Measurements from ENCODE around the gene WDR18.

WDR18 gene

GRCh38 chr19:942133-942645 lies 42.0 kb upstream of the WDR18 start:
- H3K9ac ChIP-seq (ENCODE audit: low read length), result no peak overlapping the region
- H3K9me3 ChIP-seq (ENCODE audit: control insufficient read depth, low read length), result no peaks in the 10 kb centered on the region
- H3K27me3 ChIP-seq (replicated peaks; ENCODE audit: control insufficient read depth, insufficient read depth, low read length), result no peaks in the 10 kb centered on the region
- no peak for DNase-seq (ENCODE audit: low read depth)
- no peak overlapping the region for H3K4me3 ChIP-seq (ENCODE audit: low read length)
- H3K36me3 ChIP-seq (ENCODE audit: control insufficient read depth, insufficient read depth, low read length, severe bottlenecking), result peaks cover 32% of the 10 kb centered on the region
- H3K4me1 ChIP-seq (ENCODE audit: control insufficient read depth, insufficient read depth, low read length), result peaks cover 7% of the 10 kb centered on the region

GRCh38 chr19:943551-944170 lies 40.5 kb upstream of the WDR18 start:
- H3K9ac ChIP-seq (ENCODE audit: low read length), result no peak overlapping the region
- H3K36me3 ChIP-seq (ENCODE audit: control insufficient read depth, insufficient read depth, low read length, severe bottlenecking), result peaks cover 30% of the 10 kb centered on the region
- H3K4me1 ChIP-seq (ENCODE audit: control insufficient read depth, insufficient read depth, low read length), result peaks cover 7% of the 10 kb centered on the region
- no peaks in the 10 kb centered on the region for H3K27me3 ChIP-seq (replicated peaks; ENCODE audit: control insufficient read depth, insufficient read depth, low read length)
- no peaks in the 10 kb centered on the region for H3K9me3 ChIP-seq (ENCODE audit: control insufficient read depth, low read length)
- DNase-seq (ENCODE audit: low read depth), result no peak
- no peak overlapping the region for H3K4me3 ChIP-seq (ENCODE audit: low read length)

GRCh38 chr19:944171-944567 lies 40.0 kb upstream of the WDR18 start:
- no peaks in the 10 kb centered on the region for H3K9me3 ChIP-seq (ENCODE audit: control insufficient read depth, low read length)
- peaks cover 30% of the 10 kb centered on the region for H3K36me3 ChIP-seq (ENCODE audit: control insufficient read depth, insufficient read depth, low read length, severe bottlenecking)
- H3K4me3 ChIP-seq (ENCODE audit: low read length), result no peak overlapping the region
- H3K4me1 ChIP-seq (ENCODE audit: control insufficient read depth, insufficient read depth, low read length), result peaks cover 7% of the 10 kb centered on the region
- no peaks in the 10 kb centered on the region for H3K27me3 ChIP-seq (replicated peaks; ENCODE audit: control insufficient read depth, insufficient read depth, low read length)
- H3K9ac ChIP-seq (ENCODE audit: low read length), result no peak overlapping the region
- DNase-seq (ENCODE audit: low read depth), result no peak

DNA sequence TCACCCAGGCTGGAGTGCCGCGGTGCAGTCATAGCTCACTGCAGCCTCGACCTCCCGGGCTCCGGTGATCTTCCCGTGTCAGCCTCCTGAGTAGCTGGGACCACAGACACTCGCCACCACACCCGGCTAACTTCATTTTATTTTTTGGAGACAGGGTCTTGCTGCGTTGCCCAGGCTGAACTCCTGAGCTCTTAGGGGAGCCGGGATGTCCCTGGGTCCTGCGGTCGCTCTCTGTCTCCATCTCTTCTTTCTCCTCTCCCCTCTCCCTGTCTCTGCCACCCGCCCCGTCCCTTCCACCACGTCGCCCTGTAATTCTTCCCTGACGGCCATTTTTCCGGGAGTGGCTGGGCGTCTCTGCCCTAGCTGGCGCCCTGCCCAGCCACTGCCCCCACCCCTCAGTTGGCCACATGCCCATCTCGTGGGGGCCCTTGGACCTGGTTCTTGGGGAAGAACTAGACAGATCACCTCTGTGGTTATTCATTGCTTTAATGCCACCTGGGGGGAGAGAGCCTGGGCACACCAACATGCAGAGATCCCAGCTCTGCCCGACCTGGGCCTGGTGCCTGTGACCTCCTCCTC lies 39.4 kb upstream of the WDR18 start:
- no peak overlapping the region for H3K9ac ChIP-seq (ENCODE audit: low read length)

GRCh38 chr19:945401-946252 lies 38.5 kb upstream of the WDR18 start:
- no peak overlapping the region for H3K9ac ChIP-seq (ENCODE audit: low read length)
- no peaks in the 10 kb centered on the region for H3K27me3 ChIP-seq (replicated peaks; ENCODE audit: control insufficient read depth, insufficient read depth, low read length)
- no peak overlapping the region for H3K4me3 ChIP-seq (ENCODE audit: low read length)
- H3K36me3 ChIP-seq (ENCODE audit: control insufficient read depth, insufficient read depth, low read length, severe bottlenecking), result peaks cover 24% of the 10 kb centered on the region
- H3K9me3 ChIP-seq (ENCODE audit: control insufficient read depth, low read length), result no peaks in the 10 kb centered on the region
- no peak for DNase-seq (ENCODE audit: low read depth)
- H3K4me1 ChIP-seq (ENCODE audit: control insufficient read depth, insufficient read depth, low read length), result peaks cover 7% of the 10 kb centered on the region

More for the DNA sequence above, 39.4 kb upstream of the WDR18 start:
- peaks cover 25% of the 10 kb centered on the region for H3K36me3 ChIP-seq (ENCODE audit: control insufficient read depth, insufficient read depth, low read length, severe bottlenecking)
- peaks cover 7% of the 10 kb centered on the region for H3K4me1 ChIP-seq (ENCODE audit: control insufficient read depth, insufficient read depth, low read length)
- DNase-seq (ENCODE audit: low read depth), result no peak
- no peaks in the 10 kb centered on the region for H3K27me3 ChIP-seq (replicated peaks; ENCODE audit: control insufficient read depth, insufficient read depth, low read length)
- H3K4me3 ChIP-seq (ENCODE audit: low read length), result no peak overlapping the region
- no peaks in the 10 kb centered on the region for H3K9me3 ChIP-seq (ENCODE audit: control insufficient read depth, low read length)

DNA sequence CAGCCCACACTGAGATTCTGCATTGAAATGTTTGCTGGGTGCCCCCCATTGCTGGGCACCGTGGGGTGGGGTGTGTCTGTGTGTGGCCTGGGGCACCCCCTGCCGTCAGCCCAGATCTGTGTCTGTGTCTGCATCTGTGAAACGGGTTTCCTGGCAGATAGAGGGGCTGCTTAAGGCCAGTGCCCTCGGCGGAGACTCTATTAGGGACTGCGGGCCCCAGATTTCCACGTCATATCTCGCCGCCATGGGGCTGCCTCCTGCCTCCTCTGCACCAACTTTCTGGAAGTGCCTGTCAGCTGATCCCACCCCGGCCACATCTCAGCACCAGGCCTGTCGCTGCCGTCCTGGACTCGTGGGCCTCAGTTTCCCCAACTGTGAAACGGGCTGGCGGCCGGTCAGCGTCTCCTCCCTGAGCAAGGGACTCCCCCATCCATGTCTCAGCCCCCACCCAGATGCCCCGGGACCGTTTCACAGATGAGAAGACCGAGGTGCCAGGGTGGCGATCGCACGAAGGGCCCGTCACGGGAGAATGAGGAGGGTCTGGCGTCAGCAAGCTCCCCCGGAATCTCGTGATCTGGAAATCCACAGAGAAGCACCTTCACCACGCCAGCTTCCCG lies 36.9 kb upstream of the WDR18 start:
- H3K4me3 ChIP-seq (ENCODE audit: low read length), result no peak overlapping the region
- H3K9ac ChIP-seq (ENCODE audit: low read length), result no peak overlapping the region
- H3K9me3 ChIP-seq (ENCODE audit: control insufficient read depth, low read length), result no peaks in the 10 kb centered on the region
- no peak for DNase-seq (ENCODE audit: low read depth)
- H3K36me3 ChIP-seq (ENCODE audit: control insufficient read depth, insufficient read depth, low read length, severe bottlenecking), result peaks cover 16% of the 10 kb centered on the region
- peaks cover 7% of the 10 kb centered on the region for H3K4me1 ChIP-seq (ENCODE audit: control insufficient read depth, insufficient read depth, low read length)
- H3K27me3 ChIP-seq (replicated peaks; ENCODE audit: control insufficient read depth, insufficient read depth, low read length), result no peaks in the 10 kb centered on the region

DNA sequence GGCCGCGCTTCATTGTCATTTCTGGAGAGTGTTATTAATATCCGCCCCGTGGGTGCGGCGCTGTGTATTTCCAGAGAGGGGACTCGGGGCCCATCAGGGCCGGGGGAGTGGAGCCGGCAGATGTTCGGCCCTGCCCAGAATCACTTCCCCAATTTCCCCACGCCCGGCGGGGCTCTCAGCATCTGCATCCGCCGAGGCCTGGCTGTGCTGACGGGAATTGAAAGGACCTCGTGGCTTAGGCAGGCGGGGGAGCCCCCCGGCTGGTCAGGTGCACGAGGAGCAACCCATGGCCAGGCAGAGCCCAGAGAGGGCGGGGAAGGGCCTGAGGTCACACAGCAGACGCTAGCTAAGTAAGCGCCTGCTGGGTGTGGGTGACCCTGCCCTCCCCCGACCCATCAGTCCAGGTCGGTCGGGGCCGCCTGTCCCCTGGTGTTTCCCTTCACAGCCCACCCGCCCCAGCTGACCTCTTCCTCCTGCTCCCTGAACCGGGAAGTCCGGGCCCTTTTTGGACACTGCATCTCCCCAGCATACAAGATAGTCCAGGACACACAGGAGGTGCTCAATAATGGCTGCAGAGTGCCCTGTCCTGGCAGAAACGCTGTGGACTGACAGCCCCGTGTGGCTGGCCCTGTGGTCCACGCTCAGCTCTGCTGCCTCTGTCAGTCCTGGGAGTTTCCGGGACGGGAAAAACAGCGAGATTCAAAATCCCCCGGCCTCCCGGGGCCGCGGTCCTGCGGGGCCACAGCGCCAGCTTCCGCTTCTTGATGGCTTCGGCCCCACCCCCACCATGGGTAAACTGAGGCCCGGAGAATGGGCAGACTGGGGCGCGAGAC lies 36.2 kb upstream of the WDR18 start:
- Histone ChIP-seq H3K27me3 (replicated peaks; ENCODE audit: control insufficient read depth, insufficient read depth, low read length) (no peaks in the 10 kb centered on the region), H3K9me3 (ENCODE audit: control insufficient read depth, low read length) (no peaks in the 10 kb centered on the region), H3K4me1 (ENCODE audit: control insufficient read depth, insufficient read depth, low read length) (peaks cover 9% of the 10 kb centered on the region), H3K9ac (ENCODE audit: low read length) (no peak overlapping the region), H3K4me3 (ENCODE audit: low read length) (no peak overlapping the region), H3K36me3 (ENCODE audit: control insufficient read depth, insufficient read depth, low read length, severe bottlenecking) (peaks cover 11% of the 10 kb centered on the region)
- DNase-seq (ENCODE audit: low read depth), result no peak

GRCh38 chr19:948842-949496 lies 35.2 kb upstream of the WDR18 start:
- no peak for DNase-seq (ENCODE audit: low read depth)
- H3K9ac ChIP-seq (ENCODE audit: low read length), result no peak overlapping the region
- no peak overlapping the region for H3K4me3 ChIP-seq (ENCODE audit: low read length)
- H3K36me3 ChIP-seq (ENCODE audit: control insufficient read depth, insufficient read depth, low read length, severe bottlenecking), result peaks cover 10% of the 10 kb centered on the region
- H3K4me1 ChIP-seq (ENCODE audit: control insufficient read depth, insufficient read depth, low read length), result peaks cover 11% of the 10 kb centered on the region
- H3K9me3 ChIP-seq (ENCODE audit: control insufficient read depth, low read length), result no peaks in the 10 kb centered on the region
- H3K27me3 ChIP-seq (replicated peaks; ENCODE audit: control insufficient read depth, insufficient read depth, low read length), result no peaks in the 10 kb centered on the region

- Histone ChIP-seq H3K4me3 (ENCODE audit: low read length) (no peak overlapping the region), H3K36me3 (ENCODE audit: control insufficient read depth, insufficient read depth, low read length, severe bottlenecking) (peaks cover 10% of the 10 kb centered on the region), H3K4me1 (ENCODE audit: control insufficient read depth, insufficient read depth, low read length) (peaks cover 4% of the 10 kb centered on the region), H3K9ac (ENCODE audit: low read length) (no peak overlapping the region), H3K27me3 (replicated peaks; ENCODE audit: control insufficient read depth, insufficient read depth, low read length) (no peaks in the 10 kb centered on the region), H3K9me3 (ENCODE audit: control insufficient read depth, low read length) (no peaks in the 10 kb centered on the region)
- no peak for DNase-seq (ENCODE audit: low read depth)
Measured at GRCh38 chr19:950352-951066, 33.6 kb upstream of the WDR18 start.
